ENCODE measurements around the gene HDAC4. TPM values are rescaled to one million over a fixed set of nuclear protein-coding genes. Genes with fewer than 3 reads are reported as not detected.

HDAC4 gene
- total RNA-seq, 1 experiment from 2014 or later, result 47.6 TPM

DNA sequence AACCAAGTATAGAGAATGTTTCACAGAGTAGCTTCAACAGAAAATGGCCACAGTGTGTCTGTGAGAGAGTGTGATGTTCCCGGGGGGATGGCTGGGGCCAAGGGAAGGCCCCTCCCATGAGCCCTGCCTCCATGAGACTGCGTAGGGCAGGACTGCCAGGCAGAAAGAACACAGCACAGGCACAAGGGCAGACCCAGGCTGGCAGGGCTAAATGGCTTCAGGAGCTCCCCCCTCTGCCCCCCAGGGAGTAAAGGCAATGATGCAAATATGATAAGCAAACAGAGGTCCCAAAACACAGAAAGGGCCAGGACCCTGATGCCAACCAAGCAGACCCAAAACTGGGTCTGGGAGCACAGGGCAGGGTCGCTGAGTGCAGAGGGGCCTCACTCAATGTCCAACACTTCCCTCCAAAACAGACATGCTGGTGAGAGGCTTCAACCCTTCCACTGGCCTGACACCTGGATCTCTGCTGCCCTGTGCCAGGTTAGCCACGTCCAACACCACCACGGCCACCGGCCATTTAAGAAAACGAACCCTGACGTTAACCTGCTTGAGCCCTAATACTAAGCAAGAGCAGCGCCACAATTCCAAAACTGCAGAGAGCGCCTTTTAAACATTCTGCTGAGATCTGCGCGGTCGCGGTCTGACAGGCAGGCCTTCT is 90.3 kb downstream of the HDAC4 start:
- RAD21 ChIA-PET (ENCODE audit: low non-redundant PET in 1 of 2, low total read pairs in 2 of 2, uncharacterized antibody in 2 of 2, unreplicated experiment in 2 of 2), result no interaction called here

More for the DNA sequence above, 90.3 kb downstream of the HDAC4 start:
- no peak overlapping the region for H3K27ac ChIP-seq (ENCODE audit: low read depth, low read length)
- CTCF ChIA-PET, result no interaction called here
- no peak overlapping the region for H3K4me2 ChIP-seq (ENCODE audit: low read length)
- TF ChIP-seq SP1 (IDR thresholded peaks at IDR 0.05; ENCODE audit: low read depth) (no peak), EZH2phosphoT487 (IDR thresholded peaks at IDR 0.05; ENCODE audit: borderline replicate concordance) (no peak), POLR2AphosphoS5 (IDR thresholded peaks at IDR 0.05; ENCODE audit: low read depth, low read length) (no peak), ZNF274 (IDR thresholded peaks at IDR 0.05; ENCODE audit: low read depth, low read length) (no peak), SIN3A (IDR thresholded peaks at IDR 0.05; ENCODE audit: low read depth) (no peak), ELF1 (IDR thresholded peaks at IDR 0.05; ENCODE audit: borderline replicate concordance, low read depth) (no peak), SRF (IDR thresholded peaks at IDR 0.05; ENCODE audit: low read depth) (no peak), YY1 (IDR thresholded peaks at IDR 0.05; ENCODE audit: extremely low read depth, insufficient replicate concordance, low read depth, low read length) (no peak)
- TF ChIP-seq, protein P1, sequence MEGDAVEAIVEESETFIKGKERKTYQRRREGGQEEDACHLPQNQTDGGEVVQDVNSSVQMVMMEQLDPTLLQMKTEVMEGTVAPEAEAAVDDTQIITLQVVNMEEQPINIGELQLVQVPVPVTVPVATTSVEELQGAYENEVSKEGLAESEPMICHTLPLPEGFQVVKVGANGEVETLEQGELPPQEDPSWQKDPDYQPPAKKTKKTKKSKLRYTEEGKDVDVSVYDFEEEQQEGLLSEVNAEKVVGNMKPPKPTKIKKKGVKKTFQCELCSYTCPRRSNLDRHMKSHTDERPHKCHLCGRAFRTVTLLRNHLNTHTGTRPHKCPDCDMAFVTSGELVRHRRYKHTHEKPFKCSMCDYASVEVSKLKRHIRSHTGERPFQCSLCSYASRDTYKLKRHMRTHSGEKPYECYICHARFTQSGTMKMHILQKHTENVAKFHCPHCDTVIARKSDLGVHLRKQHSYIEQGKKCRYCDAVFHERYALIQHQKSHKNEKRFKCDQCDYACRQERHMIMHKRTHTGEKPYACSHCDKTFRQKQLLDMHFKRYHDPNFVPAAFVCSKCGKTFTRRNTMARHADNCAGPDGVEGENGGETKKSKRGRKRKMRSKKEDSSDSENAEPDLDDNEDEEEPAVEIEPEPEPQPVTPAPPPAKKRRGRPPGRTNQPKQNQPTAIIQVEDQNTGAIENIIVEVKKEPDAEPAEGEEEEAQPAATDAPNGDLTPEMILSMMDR (IDR thresholded peaks at IDR 0.05 in 2 of 3, conservative IDR thresholded peaks at IDR 0.05 in 1 of 3; ENCODE audit: borderline replicate concordance in 1 of 3, insufficient read depth in 1 of 3, low read depth in 2 of 3, low read length in 2 of 3), result no peak
- TF ChIP-seq, protein P2, sequence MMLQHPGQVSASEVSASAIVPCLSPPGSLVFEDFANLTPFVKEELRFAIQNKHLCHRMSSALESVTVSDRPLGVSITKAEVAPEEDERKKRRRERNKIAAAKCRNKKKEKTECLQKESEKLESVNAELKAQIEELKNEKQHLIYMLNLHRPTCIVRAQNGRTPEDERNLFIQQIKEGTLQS (IDR thresholded peaks at IDR 0.05), result no peak
- TF ChIP-seq, protein P3, sequence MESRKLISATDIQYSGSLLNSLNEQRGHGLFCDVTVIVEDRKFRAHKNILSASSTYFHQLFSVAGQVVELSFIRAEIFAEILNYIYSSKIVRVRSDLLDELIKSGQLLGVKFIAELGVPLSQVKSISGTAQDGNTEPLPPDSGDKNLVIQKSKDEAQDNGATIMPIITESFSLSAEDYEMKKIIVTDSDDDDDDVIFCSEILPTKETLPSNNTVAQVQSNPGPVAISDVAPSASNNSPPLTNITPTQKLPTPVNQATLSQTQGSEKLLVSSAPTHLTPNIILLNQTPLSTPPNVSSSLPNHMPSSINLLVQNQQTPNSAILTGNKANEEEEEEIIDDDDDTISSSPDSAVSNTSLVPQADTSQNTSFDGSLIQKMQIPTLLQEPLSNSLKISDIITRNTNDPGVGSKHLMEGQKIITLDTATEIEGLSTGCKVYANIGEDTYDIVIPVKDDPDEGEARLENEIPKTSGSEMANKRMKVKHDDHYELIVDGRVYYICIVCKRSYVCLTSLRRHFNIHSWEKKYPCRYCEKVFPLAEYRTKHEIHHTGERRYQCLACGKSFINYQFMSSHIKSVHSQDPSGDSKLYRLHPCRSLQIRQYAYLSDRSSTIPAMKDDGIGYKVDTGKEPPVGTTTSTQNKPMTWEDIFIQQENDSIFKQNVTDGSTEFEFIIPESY (IDR thresholded peaks at IDR 0.05; ENCODE audit: extremely low read depth, insufficient replicate concordance, low read length), result no peak
- no peaks in the 10 kb centered on the region for H3K4me1 ChIP-seq (ENCODE audit: control insufficient read depth in 1 of 2, insufficient read depth in 2 of 2, low read length in 2 of 2)
- ATAC-seq (no peak), DNase-seq (ENCODE audit: low read depth, low spot score) (no peak)
- no peaks in the 10 kb centered on the region for H3K36me3 ChIP-seq (ENCODE audit: control insufficient read depth in 1 of 2, insufficient read depth in 2 of 2, low read length in 2 of 2)
- H3K9ac ChIP-seq (ENCODE audit: low read length), result no peak overlapping the region
- no peak overlapping the region for H3K4me3 ChIP-seq (replicated peaks in 1 of 2; ENCODE audit: low read depth in 1 of 2, low read length in 2 of 2)
- no peaks in the 10 kb centered on the region for H3K27me3 ChIP-seq (ENCODE audit: insufficient read depth, low read length)
- H2AFZ ChIP-seq (ENCODE audit: low read depth, low read length, poor library complexity, severe bottlenecking), result no peak overlapping the region
- no peaks in the 10 kb centered on the region for H3K9me2 ChIP-seq (ENCODE audit: insufficient read depth)
- BruUV-seq (replicated peaks), result no TSS peak
- no peaks in the 10 kb centered on the region for H4K20me1 ChIP-seq (ENCODE audit: insufficient read depth)
- intact Hi-C loops (cut with micrococcal nuclease), result no loop called here
- H3K79me2 ChIP-seq (ENCODE audit: insufficient read depth, low read length), result peaks cover 11% of the 10 kb centered on the region; the same call in 1 of the 2 replicates
- no peaks in the 10 kb centered on the region for H3K9me3 ChIP-seq (ENCODE audit: control insufficient read depth in 1 of 2, insufficient read depth in 1 of 2, low read depth in 1 of 2, low read length in 2 of 2)
- POLR2A ChIA-PET, result no interaction called here
